GM21786 (cell line): ENCODE results near the gene PLEK2.

Source experiments
- ATAC-seq: cut with Tn5 transposase; IDR thresholded peaks from one replicate; pipeline ENCODE4 v1.9.1; 2021; ENCODE audit not compliant: unreplicated experiment

The PLEK2 gene

GRCh38 chr14:67405771-67406170, 6.2 kb downstream of the PLEK2 start:
- no peak for ATAC-seq

- no peak for ATAC-seq
Measured at GRCh38 chr14:67400434-67400833, 11.5 kb downstream of the PLEK2 start.

- ATAC-seq, result no peak
Measured at GRCh38 chr14:67397536-67397935, 14.4 kb downstream of the PLEK2 start.

GRCh38 chr14:67396381-67396970, 15.5 kb downstream of the PLEK2 start:
- no peak for ATAC-seq

GRCh38 chr14:67395876-67396189, 16.1 kb downstream of the PLEK2 start:
- ATAC-seq, result no peak

- no peak for ATAC-seq
Measured at GRCh38 chr14:67395086-67395875, 16.7 kb downstream of the PLEK2 start.

GRCh38 chr14:67393689-67394088, 18.3 kb downstream of the PLEK2 start:
- no peak for ATAC-seq

GRCh38 chr14:67392800-67393199, 19.2 kb downstream of the PLEK2 start:
- ATAC-seq, result no peak

GRCh38 chr14:67392123-67392522, 19.8 kb downstream of the PLEK2 start:
- ATAC-seq, result no peak

GRCh38 chr14:67391268-67391667, 20.7 kb downstream of the PLEK2 start:
- no peak for ATAC-seq

- no peak for ATAC-seq
Measured at GRCh38 chr14:67389811-67390534, 22.0 kb downstream of the PLEK2 start.

- no peak for ATAC-seq
Measured at GRCh38 chr14:67389275-67389674, 22.7 kb downstream of the PLEK2 start.

GRCh38 chr14:67387195-67387594, 24.8 kb downstream of the PLEK2 start:
- no peak for ATAC-seq

GRCh38 chr14:67385618-67386017, 26.3 kb downstream of the PLEK2 start:
- ATAC-seq, result no peak

GRCh38 chr14:67385120-67385519, 26.8 kb downstream of the PLEK2 start:
- no peak for ATAC-seq

- no peak for ATAC-seq
Measured at GRCh38 chr14:67377916-67378315, 34.0 kb downstream of the PLEK2 start.

GRCh38 chr14:67373347-67373746, 38.6 kb downstream of the PLEK2 start:
- no peak for ATAC-seq

GRCh38 chr14:67372833-67373232, 39.1 kb downstream of the PLEK2 start:
- ATAC-seq, result no peak

GRCh38 chr14:67371247-67372148, 40.5 kb downstream of the PLEK2 start:
- ATAC-seq, result no peak

- ATAC-seq, result no peak
Measured at GRCh38 chr14:67370830-67371229, 41.1 kb downstream of the PLEK2 start.

GRCh38 chr14:67365476-67365875, 46.5 kb downstream of the PLEK2 start:
- ATAC-seq, result no peak
